Measurements from ENCODE around the gene TSPAN9. TPM values are rescaled to one million over a fixed set of nuclear protein-coding genes. Genes with fewer than 3 reads are reported as not detected.
A peak's percentile ranks its signal among the peaks of the same experiment; 100 is the strongest.

TSPAN9 gene
- total RNA-seq, 6 donors from 2014 or later, result 25.2 to 62.9 (median 44.2) TPM

DNA sequence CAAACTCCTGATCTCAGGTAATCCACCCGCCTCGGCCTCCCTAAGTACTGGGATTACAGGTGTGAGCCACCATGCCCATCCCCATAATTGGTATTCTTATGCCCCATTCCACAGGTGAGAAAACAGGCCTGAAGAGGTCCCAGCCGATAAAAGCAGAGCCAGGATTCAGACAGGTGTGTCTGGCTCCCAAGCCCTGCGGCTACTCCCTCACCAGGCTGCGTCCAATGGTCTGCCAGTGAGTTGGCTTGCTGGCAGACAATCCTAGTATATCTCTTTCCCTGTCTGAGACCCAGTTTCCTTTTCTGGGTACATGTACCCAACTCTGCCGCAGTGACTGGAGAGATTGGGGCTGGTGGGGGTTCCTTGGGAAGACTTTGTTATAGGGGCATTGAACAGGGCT, 1.9 kb upstream of the TSPAN9 start:
- TF ChIP-seq POLR2AphosphoS5 (IDR thresholded peaks at IDR 0.05), result no peak
- TF ChIP-seq, protein P1, sequence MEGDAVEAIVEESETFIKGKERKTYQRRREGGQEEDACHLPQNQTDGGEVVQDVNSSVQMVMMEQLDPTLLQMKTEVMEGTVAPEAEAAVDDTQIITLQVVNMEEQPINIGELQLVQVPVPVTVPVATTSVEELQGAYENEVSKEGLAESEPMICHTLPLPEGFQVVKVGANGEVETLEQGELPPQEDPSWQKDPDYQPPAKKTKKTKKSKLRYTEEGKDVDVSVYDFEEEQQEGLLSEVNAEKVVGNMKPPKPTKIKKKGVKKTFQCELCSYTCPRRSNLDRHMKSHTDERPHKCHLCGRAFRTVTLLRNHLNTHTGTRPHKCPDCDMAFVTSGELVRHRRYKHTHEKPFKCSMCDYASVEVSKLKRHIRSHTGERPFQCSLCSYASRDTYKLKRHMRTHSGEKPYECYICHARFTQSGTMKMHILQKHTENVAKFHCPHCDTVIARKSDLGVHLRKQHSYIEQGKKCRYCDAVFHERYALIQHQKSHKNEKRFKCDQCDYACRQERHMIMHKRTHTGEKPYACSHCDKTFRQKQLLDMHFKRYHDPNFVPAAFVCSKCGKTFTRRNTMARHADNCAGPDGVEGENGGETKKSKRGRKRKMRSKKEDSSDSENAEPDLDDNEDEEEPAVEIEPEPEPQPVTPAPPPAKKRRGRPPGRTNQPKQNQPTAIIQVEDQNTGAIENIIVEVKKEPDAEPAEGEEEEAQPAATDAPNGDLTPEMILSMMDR (IDR thresholded peaks at IDR 0.05), result no peak
- TF ChIP-seq EP300 (IDR thresholded peaks at IDR 0.05), result no peak
- no peak for TF ChIP-seq POLR2A (IDR thresholded peaks at IDR 0.05)
- Histone ChIP-seq H3K9me3 (no peaks in the 10 kb centered on the region), H3K36me3 (no peaks in the 10 kb centered on the region), H3K4me1 (peaks cover 17 to 30% (median 22%) of the 10 kb centered on the region in 4 donors), H3K27me3 (no peaks in the 10 kb centered on the region), H3K27ac (no peak overlapping the region), H3K4me3 (no peak overlapping the region)
- 93 to 94% methylated on average over 6 of the region's 6 CpGs for WGBS, 2 donors
- DNase-seq, result no peak
- ATAC-seq (ENCODE audit: low FRiP score in 2 of 2), result no peak

DNA sequence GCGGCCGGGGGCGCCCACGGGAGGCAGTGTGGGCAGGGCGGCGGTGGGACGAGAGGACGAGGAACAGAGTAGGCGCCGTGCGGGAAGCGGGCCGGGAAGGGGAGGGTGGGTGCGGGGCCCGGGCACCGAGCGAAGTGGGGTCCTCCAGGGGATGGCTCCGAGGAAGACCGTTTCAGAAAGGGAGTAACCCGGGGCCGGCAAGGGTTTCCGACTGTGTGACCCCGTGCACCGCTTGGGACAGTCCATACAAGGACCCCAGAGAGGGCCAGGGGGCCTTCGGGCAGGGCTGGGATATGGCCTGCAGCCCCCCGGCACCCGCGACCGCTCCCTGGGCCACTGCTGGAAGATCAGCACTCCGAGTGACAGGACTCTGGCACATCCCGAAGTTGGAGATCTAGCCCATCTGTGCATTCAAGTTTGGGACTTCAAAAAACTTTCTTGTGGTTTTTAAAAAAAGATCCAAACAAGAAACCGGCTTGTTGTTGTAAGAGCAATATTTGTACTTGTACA, 448 bp downstream of the TSPAN9 start:
- Histone ChIP-seq H3K4me3 (peak overlapping the region; percentile 71 to 98 (median 94)), H3K27me3 (no peaks in the 10 kb centered on the region), H3K36me3 (no peaks in the 10 kb centered on the region), H3K9me3 (no peaks in the 10 kb centered on the region), H3K4me1 (peaks cover 30 to 37% (median 34%) of the 10 kb centered on the region in 4 donors), H3K27ac (peak overlapping the region; percentile 93 to 96 (median 94))
- ATAC-seq (ENCODE audit: low FRiP score in 2 of 2), result peak; percentile 2 to 41
- DNase-seq, result peak in 1 of 2 donors; percentile 27
- WGBS, 2 donors, result 1 to 3% methylated on average over 3 to 30 of the region's 32 CpGs
- TF ChIP-seq POLR2AphosphoS5 (IDR thresholded peaks at IDR 0.05) (no peak), POLR2A (IDR thresholded peaks at IDR 0.05) (no peak), EP300 (IDR thresholded peaks at IDR 0.05) (no peak)
- TF ChIP-seq, protein P1 (IDR thresholded peaks at IDR 0.05), result no peak

DNA sequence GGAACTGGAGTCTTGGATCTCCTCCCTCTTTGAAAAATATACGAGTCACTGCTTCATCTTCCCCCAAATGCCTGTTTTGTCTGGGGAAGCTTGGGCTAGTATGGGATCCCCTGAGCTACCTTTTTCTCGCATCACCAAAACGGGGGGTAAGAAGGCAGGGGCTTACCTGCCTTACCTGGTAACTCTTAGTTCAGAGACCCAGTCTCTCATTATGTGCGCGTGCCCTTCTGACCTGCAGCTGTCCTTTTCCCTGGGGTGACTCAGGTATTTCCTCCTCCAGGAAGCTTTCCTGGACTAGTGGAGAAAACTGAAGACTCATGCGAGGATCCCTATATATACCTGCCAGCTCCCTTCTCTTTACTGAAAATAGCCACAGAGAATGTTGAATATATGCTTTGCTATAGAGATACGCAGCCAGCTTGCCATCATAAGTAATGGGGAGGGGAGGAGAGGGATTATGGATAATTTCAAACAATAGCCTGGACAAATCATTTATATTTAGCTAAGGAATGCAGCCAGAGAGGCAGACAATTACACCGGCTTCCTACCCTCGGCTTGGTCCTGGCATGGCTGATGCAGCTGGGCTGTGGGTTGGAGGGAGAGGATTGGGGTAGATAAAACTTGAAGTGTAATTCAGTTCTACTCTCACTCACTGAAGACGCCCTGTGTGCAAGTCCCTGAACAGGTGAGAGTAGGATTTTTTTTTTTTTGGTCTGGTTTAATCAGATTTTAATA, 1.1 kb downstream of the TSPAN9 start:
- ATAC-seq (ENCODE audit: low FRiP score in 2 of 2), result no peak
- H3K9me3 ChIP-seq, result no peaks in the 10 kb centered on the region
- H3K27me3 ChIP-seq, result no peaks in the 10 kb centered on the region
- peak overlapping the region; percentile 71 to 98 (median 94) for H3K4me3 ChIP-seq
- DNase-seq, result no peak
- H3K4me1 ChIP-seq, result peaks cover 35 to 44% (median 36%) of the 10 kb centered on the region in 4 donors
- TF ChIP-seq EP300 (IDR thresholded peaks at IDR 0.05), result no peak
- no peak for TF ChIP-seq POLR2AphosphoS5 (IDR thresholded peaks at IDR 0.05)
- TF ChIP-seq POLR2A (IDR thresholded peaks at IDR 0.05), result no peak
- TF ChIP-seq, protein P1 (IDR thresholded peaks at IDR 0.05), result no peak
- 33 to 45% methylated on average over 10 of the region's 10 CpGs for WGBS, 2 donors
- H3K27ac ChIP-seq, result peak overlapping the region; percentile 93 to 96 (median 94)
- no peaks in the 10 kb centered on the region for H3K36me3 ChIP-seq

DNA sequence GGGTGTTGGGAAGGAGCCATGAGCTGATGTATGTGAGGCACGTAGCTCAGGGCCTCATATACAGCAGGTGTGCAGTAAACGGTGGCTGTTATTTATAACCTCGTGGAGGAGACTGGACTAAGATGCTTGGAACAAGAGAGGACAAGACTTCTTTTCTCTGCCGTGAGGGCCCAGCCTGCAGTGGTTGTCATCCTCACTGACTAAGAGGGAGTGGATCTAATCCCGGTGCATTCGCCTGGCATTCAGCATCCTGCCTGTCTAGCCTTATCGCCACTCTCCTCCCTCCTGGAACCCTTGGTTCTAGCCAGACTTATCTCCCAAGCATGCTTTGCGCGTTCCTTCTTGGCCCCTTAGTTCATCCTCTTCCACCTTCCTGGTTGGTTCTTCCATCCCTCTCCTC, 3.9 kb downstream of the TSPAN9 start:
- H3K27me3 ChIP-seq, result no peaks in the 10 kb centered on the region
- no peak overlapping the region for H3K4me3 ChIP-seq
- peaks cover 45 to 52% (median 49%) of the 10 kb centered on the region in 4 donors for H3K4me1 ChIP-seq
- WGBS, 2 donors, result 72 to 87% methylated on average over 9 of the region's 9 CpGs
- no peak for TF ChIP-seq POLR2A (IDR thresholded peaks at IDR 0.05)
- TF ChIP-seq EP300 (IDR thresholded peaks at IDR 0.05), result no peak
- no peak for TF ChIP-seq POLR2AphosphoS5 (IDR thresholded peaks at IDR 0.05)
- TF ChIP-seq, protein P1 (IDR thresholded peaks at IDR 0.05), result no peak
- no peaks in the 10 kb centered on the region for H3K9me3 ChIP-seq
- H3K27ac ChIP-seq, result peak overlapping the region in 2 of 4 donors; percentile 7 to 68
- H3K36me3 ChIP-seq, result peaks cover 0 to 10% (median 3%) of the 10 kb centered on the region in 4 donors
- ATAC-seq (ENCODE audit: low FRiP score in 2 of 2) (no peak), DNase-seq (no peak)
